HG02852 (cell line): ENCODE results near the gene ADIRF.
"Not testable (repeated sequence)": the region's sequence is repeated elsewhere in the genome, so short reads cannot be mapped to it uniquely, and the experiment has no call there.

Experiments
- ATAC-seq: cut with Tn5 transposase; IDR thresholded peaks from one replicate; pipeline ENCODE4 v1.9.1; 2021; ENCODE audit warnings: mild to moderate bottlenecking, moderate library complexity; ENCODE audit not compliant: unreplicated experiment

The ADIRF gene

GRCh38 chr10:86976362-86977056 lies 8.2 kb downstream of the ADIRF start:
- ATAC-seq, result no peak

GRCh38 chr10:86978457-86978856 lies 10.2 kb downstream of the ADIRF start:
- ATAC-seq, result not testable (repeated sequence)

GRCh38 chr10:86979296-86979818 lies 11.1 kb downstream of the ADIRF start:
- ATAC-seq, result no peak

GRCh38 chr10:86979977-86980448 lies 11.7 kb downstream of the ADIRF start:
- no peak for ATAC-seq

GRCh38 chr10:86981020-86981419 lies 12.7 kb downstream of the ADIRF start:
- ATAC-seq, result not testable (repeated sequence)

- ATAC-seq, result no peak
Observed at GRCh38 chr10:86981716-86982115, 13.4 kb downstream of the ADIRF start.

GRCh38 chr10:86984498-86984897 lies 16.2 kb downstream of the ADIRF start:
- ATAC-seq, result not testable (repeated sequence)

- no peak for ATAC-seq
Observed at GRCh38 chr10:86988520-86988919, 20.2 kb downstream of the ADIRF start.

- ATAC-seq, result not testable (repeated sequence)
Observed at GRCh38 chr10:86991362-86991761, 23.1 kb downstream of the ADIRF start.

- no peak for ATAC-seq
Observed at GRCh38 chr10:86992456-86992855, 24.2 kb downstream of the ADIRF start.

- no peak for ATAC-seq
Observed at GRCh38 chr10:86992929-86993328, 24.6 kb downstream of the ADIRF start.

GRCh38 chr10:86999802-87000403 lies 31.6 kb downstream of the ADIRF start:
- not testable (repeated sequence) for ATAC-seq

- no peak for ATAC-seq
Observed at GRCh38 chr10:87000491-87000890, 32.2 kb downstream of the ADIRF start.

GRCh38 chr10:87007124-87007523 lies 38.8 kb downstream of the ADIRF start:
- ATAC-seq, result not testable (repeated sequence)

GRCh38 chr10:87007674-87008073 lies 39.4 kb downstream of the ADIRF start:
- ATAC-seq, result not testable (repeated sequence)

GRCh38 chr10:87008303-87008702 lies 40.0 kb downstream of the ADIRF start:
- ATAC-seq, result not testable (repeated sequence)

- not testable (repeated sequence) for ATAC-seq
Observed at GRCh38 chr10:87009134-87009696, 40.9 kb downstream of the ADIRF start.

- not testable (repeated sequence) for ATAC-seq
Observed at GRCh38 chr10:87013528-87013927, 45.2 kb downstream of the ADIRF start.

GRCh38 chr10:87014986-87015716 lies 46.9 kb downstream of the ADIRF start:
- not testable (repeated sequence) for ATAC-seq

- not testable (repeated sequence) for ATAC-seq
Observed at GRCh38 chr10:87018127-87018526, 49.8 kb downstream of the ADIRF start.

- not testable (repeated sequence) for ATAC-seq
Observed at GRCh38 chr10:87019066-87019465, 50.8 kb downstream of the ADIRF start.
